ENCODE measurements around the gene ENDOU.

DNA sequence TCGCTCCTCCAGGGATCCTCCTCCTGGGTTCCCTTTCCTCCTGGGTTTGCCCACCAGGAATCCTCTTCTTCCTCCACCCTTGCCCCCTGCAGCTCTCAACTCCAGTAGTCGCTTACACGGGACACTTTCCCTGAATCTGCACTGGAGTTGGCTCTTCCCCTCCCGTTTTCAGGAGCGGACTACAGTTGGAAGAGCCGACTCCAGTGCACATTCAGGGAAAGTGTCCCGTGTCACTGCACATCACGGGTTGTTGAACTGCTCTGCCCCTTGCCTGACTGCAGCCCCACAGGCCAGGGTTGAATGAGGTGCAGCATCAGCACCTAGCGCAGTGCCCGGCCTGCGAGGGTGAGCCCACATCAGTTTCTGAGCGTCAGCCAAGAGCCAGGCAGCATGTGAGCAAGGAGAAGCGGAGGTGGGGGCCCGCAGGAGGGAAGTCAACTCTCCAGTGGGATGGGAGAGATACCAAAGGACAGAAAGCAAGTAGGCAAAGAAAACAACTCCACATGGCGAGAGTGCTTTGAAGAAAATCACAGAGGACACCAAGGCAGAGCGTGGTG lies 20.3 kb upstream of the ENDOU start:
- TF ChIP-seq, protein P1, sequence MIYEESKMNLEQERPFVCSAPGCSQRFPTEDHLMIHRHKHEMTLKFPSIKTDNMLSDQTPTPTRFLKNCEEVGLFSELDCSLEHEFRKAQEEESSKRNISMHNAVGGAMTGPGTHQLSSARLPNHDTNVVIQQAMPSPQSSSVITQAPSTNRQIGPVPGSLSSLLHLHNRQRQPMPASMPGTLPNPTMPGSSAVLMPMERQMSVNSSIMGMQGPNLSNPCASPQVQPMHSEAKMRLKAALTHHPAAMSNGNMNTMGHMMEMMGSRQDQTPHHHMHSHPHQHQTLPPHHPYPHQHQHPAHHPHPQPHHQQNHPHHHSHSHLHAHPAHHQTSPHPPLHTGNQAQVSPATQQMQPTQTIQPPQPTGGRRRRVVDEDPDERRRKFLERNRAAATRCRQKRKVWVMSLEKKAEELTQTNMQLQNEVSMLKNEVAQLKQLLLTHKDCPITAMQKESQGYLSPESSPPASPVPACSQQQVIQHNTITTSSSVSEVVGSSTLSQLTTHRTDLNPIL (CRISPR knock-in tag; IDR thresholded peaks at IDR 0.05; ENCODE audit: low read depth): no peak
- TF ChIP-seq ZNF8 (CRISPR knock-in tag; IDR thresholded peaks at IDR 0.05): no peak
- no peak for TF ChIP-seq PPARA (CRISPR knock-in tag; IDR thresholded peaks at IDR 0.05; ENCODE audit: borderline replicate concordance)
- no peak for TF ChIP-seq ZC3H10 (CRISPR knock-in tag; IDR thresholded peaks at IDR 0.05)
- TF ChIP-seq ZFP3 (CRISPR knock-in tag; IDR thresholded peaks at IDR 0.05): no peak
- no peak for TF ChIP-seq BACH2 (CRISPR knock-in tag; IDR thresholded peaks at IDR 0.05; ENCODE audit: borderline replicate concordance)
- TF ChIP-seq, protein P2, sequence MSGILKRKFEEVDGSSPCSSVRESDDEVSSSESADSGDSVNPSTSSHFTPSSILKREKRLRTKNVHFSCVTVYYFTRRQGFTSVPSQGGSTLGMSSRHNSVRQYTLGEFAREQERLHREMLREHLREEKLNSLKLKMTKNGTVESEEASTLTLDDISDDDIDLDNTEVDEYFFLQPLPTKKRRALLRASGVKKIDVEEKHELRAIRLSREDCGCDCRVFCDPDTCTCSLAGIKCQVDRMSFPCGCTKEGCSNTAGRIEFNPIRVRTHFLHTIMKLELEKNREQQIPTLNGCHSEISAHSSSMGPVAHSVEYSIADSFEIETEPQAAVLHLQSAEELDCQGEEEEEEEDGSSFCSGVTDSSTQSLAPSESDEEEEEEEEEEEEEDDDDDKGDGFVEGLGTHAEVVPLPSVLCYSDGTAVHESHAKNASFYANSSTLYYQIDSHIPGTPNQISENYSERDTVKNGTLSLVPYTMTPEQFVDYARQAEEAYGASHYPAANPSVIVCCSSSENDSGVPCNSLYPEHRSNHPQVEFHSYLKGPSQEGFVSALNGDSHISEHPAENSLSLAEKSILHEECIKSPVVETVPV (CRISPR knock-in tag; IDR thresholded peaks at IDR 0.05): no peak
- no peak for TF ChIP-seq ZNF70 (CRISPR knock-in tag; IDR thresholded peaks at IDR 0.05)
- TF ChIP-seq, protein P3, sequence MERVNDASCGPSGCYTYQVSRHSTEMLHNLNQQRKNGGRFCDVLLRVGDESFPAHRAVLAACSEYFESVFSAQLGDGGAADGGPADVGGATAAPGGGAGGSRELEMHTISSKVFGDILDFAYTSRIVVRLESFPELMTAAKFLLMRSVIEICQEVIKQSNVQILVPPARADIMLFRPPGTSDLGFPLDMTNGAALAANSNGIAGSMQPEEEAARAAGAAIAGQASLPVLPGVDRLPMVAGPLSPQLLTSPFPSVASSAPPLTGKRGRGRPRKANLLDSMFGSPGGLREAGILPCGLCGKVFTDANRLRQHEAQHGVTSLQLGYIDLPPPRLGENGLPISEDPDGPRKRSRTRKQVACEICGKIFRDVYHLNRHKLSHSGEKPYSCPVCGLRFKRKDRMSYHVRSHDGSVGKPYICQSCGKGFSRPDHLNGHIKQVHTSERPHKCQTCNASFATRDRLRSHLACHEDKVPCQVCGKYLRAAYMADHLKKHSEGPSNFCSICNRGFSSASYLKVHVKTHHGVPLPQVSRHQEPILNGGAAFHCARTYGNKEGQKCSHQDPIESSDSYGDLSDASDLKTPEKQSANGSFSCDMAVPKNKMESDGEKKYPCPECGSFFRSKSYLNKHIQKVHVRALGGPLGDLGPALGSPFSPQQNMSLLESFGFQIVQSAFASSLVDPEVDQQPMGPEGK (CRISPR knock-in tag; IDR thresholded peaks at IDR 0.05; ENCODE audit: borderline replicate concordance): no peak
- TF ChIP-seq ARNTL (CRISPR knock-in tag; IDR thresholded peaks at IDR 0.05; ENCODE audit: borderline replicate concordance, low read depth): no peak
- TF ChIP-seq, protein P4, sequence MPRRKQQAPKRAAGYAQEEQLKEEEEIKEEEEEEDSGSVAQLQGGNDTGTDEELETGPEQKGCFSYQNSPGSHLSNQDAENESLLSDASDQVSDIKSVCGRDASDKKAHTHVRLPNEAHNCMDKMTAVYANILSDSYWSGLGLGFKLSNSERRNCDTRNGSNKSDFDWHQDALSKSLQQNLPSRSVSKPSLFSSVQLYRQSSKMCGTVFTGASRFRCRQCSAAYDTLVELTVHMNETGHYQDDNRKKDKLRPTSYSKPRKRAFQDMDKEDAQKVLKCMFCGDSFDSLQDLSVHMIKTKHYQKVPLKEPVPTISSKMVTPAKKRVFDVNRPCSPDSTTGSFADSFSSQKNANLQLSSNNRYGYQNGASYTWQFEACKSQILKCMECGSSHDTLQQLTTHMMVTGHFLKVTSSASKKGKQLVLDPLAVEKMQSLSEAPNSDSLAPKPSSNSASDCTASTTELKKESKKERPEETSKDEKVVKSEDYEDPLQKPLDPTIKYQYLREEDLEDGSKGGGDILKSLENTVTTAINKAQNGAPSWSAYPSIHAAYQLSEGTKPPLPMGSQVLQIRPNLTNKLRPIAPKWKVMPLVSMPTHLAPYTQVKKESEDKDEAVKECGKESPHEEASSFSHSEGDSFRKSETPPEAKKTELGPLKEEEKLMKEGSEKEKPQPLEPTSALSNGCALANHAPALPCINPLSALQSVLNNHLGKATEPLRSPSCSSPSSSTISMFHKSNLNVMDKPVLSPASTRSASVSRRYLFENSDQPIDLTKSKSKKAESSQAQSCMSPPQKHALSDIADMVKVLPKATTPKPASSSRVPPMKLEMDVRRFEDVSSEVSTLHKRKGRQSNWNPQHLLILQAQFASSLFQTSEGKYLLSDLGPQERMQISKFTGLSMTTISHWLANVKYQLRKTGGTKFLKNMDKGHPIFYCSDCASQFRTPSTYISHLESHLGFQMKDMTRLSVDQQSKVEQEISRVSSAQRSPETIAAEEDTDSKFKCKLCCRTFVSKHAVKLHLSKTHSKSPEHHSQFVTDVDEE (CRISPR knock-in tag; IDR thresholded peaks at IDR 0.05): no peak
- TF ChIP-seq CSDC2 (CRISPR knock-in tag; IDR thresholded peaks at IDR 0.05): no peak
- TF ChIP-seq OSR1 (CRISPR knock-in tag; IDR thresholded peaks at IDR 0.05): no peak

All from SK-N-SH treated with all-trans-retinoic acid at 6 μM for 48 hours (cell line).